K562 (cell line): ENCODE data around the gene BIRC5. TPM values are rescaled to one million over a fixed set of nuclear protein-coding genes. Genes with fewer than 3 reads are reported as not detected.

Experiments
- C11orf30 ChIP-seq: fragments of 450-650 bp; IDR thresholded peaks from 2 replicates; pipeline ENCODE4 v1.6.1; 2016; ENCODE audit warnings: low read depth, mild to moderate bottlenecking
- CBX1 ChIP-seq: sonication (generic); IDR thresholded peaks from 2 replicates; pipeline ENCODE4 v1.6.1; 2016; ENCODE audit warnings: antibody characterized with exemption, low read depth, mild to moderate bottlenecking
- CBX8 ChIP-seq: fragments of 200-600 bp; sonication (generic); IDR thresholded peaks from 2 replicates; pipeline ENCODE4 v1.6.1; 2012; ENCODE audit warnings: borderline replicate concordance, mixed run types, low read depth, mild to moderate bottlenecking, moderate library complexity, mixed read lengths, low read length, control low read depth, inconsistent platforms; ENCODE audit not compliant: poor library complexity, severe bottlenecking; ENCODE audit errors: extremely low read depth
- CC2D1A ChIP-seq: fragments of 450-650 bp; IDR thresholded peaks from 2 replicates; pipeline ENCODE4 v1.6.1; 2017; ENCODE audit warnings: mild to moderate bottlenecking
- E2F1 ChIP-seq: sonication (generic); formaldehyde crosslinking; IDR thresholded peaks from 2 replicates; pipeline ENCODE4 v1.8.1; 2023; ENCODE audit warnings: mild to moderate bottlenecking, missing genetic modification reagents, moderate library complexity
- E2F6 ChIP-seq, 2 experiments: IDR thresholded peaks; 2 replicates each; pipeline ENCODE4 v1.6.1; 2011; ENCODE audit warnings: borderline replicate concordance in 1 of 2, control low read depth in 1 of 2, low read depth in 1 of 2, low read length in 1 of 2, mild to moderate bottlenecking in 1 of 2, mixed read lengths in 1 of 2, moderate library complexity in 1 of 2; ENCODE audit not compliant: insufficient read depth in 1 of 2, insufficient read length in 1 of 2, poor library complexity in 1 of 2, severe bottlenecking in 1 of 2; ENCODE audit errors: extremely low read depth in 1 of 2
- HBP1 ChIP-seq: fragments of 450-650 bp; formaldehyde crosslinking; IDR thresholded peaks from 2 replicates; pipeline ENCODE4 v1.4.0; 2022; ENCODE audit warnings: missing genetic modification characterization
- HEY1 ChIP-seq: fragments of 250-450 bp; sonication (Bioruptor Pico); IDR thresholded peaks from 2 replicates; pipeline ENCODE4 v1.5.0; 2020; ENCODE audit warnings: mild to moderate bottlenecking, moderate library complexity, borderline replicate concordance
- MYBL2 ChIP-seq, 2 experiments: fragments of 450-650 bp in 1 of 2; sonication (generic) in 1 of 2; formaldehyde crosslinking in 1 of 2; IDR thresholded peaks; 2 replicates each; pipeline versions ENCODE4 v1.6.1 to v1.8.1; 2017 to 2022; ENCODE audit warnings: borderline replicate concordance in 1 of 2, inconsistent platforms in 1 of 2, low read depth in 1 of 2, mild to moderate bottlenecking in 1 of 2, missing genetic modification reagents in 1 of 2, moderate library complexity in 1 of 2
- MYC ChIP-seq, 2 experiments: fragments of 250-450 bp in 1 of 2; sonication (Bioruptor Pico) in 1 of 2; IDR thresholded peaks; 2 replicates each; pipeline versions ENCODE4 v1.5.1 to v1.6.1; 2012 to 2021; ENCODE audit warnings: low read depth in 2 of 2, borderline replicate concordance in 1 of 2, improper control_type of control experiment in 1 of 2, low read length in 1 of 2, mild to moderate bottlenecking in 1 of 2, moderate library complexity in 1 of 2
- NCOA1 ChIP-seq: fragments of 450-650 bp; IDR thresholded peaks from 2 replicates; pipeline ENCODE4 v1.6.1; 2016; ENCODE audit warnings: low read depth
- NFIC ChIP-seq: fragments of 450-650 bp; IDR thresholded peaks from 2 replicates; pipeline ENCODE4 v1.6.1; 2017; ENCODE audit warnings: mild to moderate bottlenecking, inconsistent platforms
- PHB2 ChIP-seq: fragments of 450-650 bp; IDR thresholded peaks from 2 replicates; pipeline ENCODE4 v1.6.1; 2017; ENCODE audit warnings: low read depth
- POLR2A ChIP-seq: fragments of 450-650 bp; conservative IDR thresholded peaks from 2 replicates; pipeline ENCODE4 v1.6.1; 2016
- PRPF4 ChIP-seq: fragments of 200-400 bp; formaldehyde crosslinking; IDR thresholded peaks from one replicate; pipeline ENCODE4 v1.6.1; 2017; ENCODE audit warnings: low read length, low read depth, mild to moderate bottlenecking; ENCODE audit not compliant: insufficient read depth, poor library complexity, severe bottlenecking
- SETDB1 ChIP-seq: IDR thresholded peaks from one replicate; pipeline ENCODE4 v1.6.1; 2012; ENCODE audit warnings: low read length, control low read depth, inconsistent platforms
- SOX6 ChIP-seq: fragments of 450-650 bp; IDR thresholded peaks from 2 replicates; pipeline ENCODE4 v1.6.1; 2014; ENCODE audit warnings: mild to moderate bottlenecking
- XRCC4 ChIP-seq: IDR thresholded peaks from one replicate; pipeline ENCODE4 v1.6.1; 2011; ENCODE audit not compliant: insufficient read depth, insufficient read length; ENCODE audit errors: extremely low read depth
- ZNF239 ChIP-seq: fragments of 250-450 bp; sonication (Bioruptor Pico); IDR thresholded peaks from 2 replicates; pipeline ENCODE4 v1.4.0; 2020; ENCODE audit warnings: mild to moderate bottlenecking
- polyA plus RNA-seq, 8 experiments: library from polyadenylated mRNA; depleted of rRNA in 4 of 8; stranded (reverse) in 5 of 8; unstranded in 3 of 8; fragments of >200 nt; fragmentation: Nextera tagmentation in 2 of 8; fragmentation: Illumina TruSeq in 1 of 8; extraction: Ambion mirVana in 2 of 8; extraction: Trizol in 1 of 8; gene quantifications; 2 replicates each; pipeline versions ENCODE4 v1.2.1 to v1.2.3, GENCODE V29; 2011 to 2014; ENCODE audit warnings: inconsistent platforms in 1 of 8, missing spikeins in 1 of 8
- total RNA-seq, 7 experiments: library from RNA; depleted of rRNA in 6 of 7; stranded (reverse); fragments of >200 nt in 6 of 7; fragmentation: Illumina TruSeq in 2 of 7; extraction: Trizol in 2 of 7; gene quantifications; 2 replicates each; pipeline versions ENCODE4 v1.2.1 to v1.2.3, GENCODE V29; 2011 to 2021; ENCODE audit warnings: low replicate concordance in 1 of 7

BIRC5 gene
- total and polyA plus RNA-seq, 9 of the 15 experiments (the other 6 are each of a cell fraction or from before 2014, with no cell fraction given): 64.4 to 140 (median 101) TPM

GRCh38 chr17:78250891-78251772 lies 37.1 kb downstream of the BIRC5 start (continued):
- TF ChIP-seq SETDB1 (no peak), MYBL2 (IDR thresholded peaks at IDR 0.05; ENCODE audit: low read depth) (no peak), MYBL2 (CRISPR knock-in tag; IDR thresholded peaks at IDR 0.05; ENCODE audit: borderline replicate concordance) (no peak), CBX8 (no peak), E2F1 (CRISPR knock-in tag) (no peak), NCOA1 (no peak), POLR2A (no peak), CBX1 (no peak), HBP1 (no peak), E2F6 (IDR thresholded peaks at IDR 0.05; ENCODE audit: borderline replicate concordance in 1 of 2, extremely low read depth in 1 of 2, insufficient read depth in 1 of 2, insufficient read length in 1 of 2, low read depth in 1 of 2, low read length in 1 of 2, poor library complexity in 1 of 2, severe bottlenecking in 1 of 2) (no peak), MYC (IDR thresholded peaks at IDR 0.05; ENCODE audit: low read depth, low read length) (peak; percentile 70; the same call in 1 of the 2 replicates), MYC (CRISPR knock-in tag; IDR thresholded peaks at IDR 0.05; ENCODE audit: borderline replicate concordance, low read depth) (no peak), PRPF4 (no peak), NFIC (peak; percentile 37; the same call in 1 of the 2 replicates), XRCC4 (no peak), C11orf30 (no peak), PHB2 (no peak), ZNF239 (CRISPR knock-in tag) (0 out of 2 replicates have a peak, but pooled peaks have one; percentile 23), CC2D1A (peak; percentile 85), HEY1 (CRISPR knock-in tag) (no peak), SOX6 (peak; percentile 42; the same call in 1 of the 2 replicates)
